ENCODE measurements around the gene TFR2. TPM values are rescaled to one million over a fixed set of nuclear protein-coding genes. Genes with fewer than 3 reads are reported as not detected.
"Not testable (repeated sequence)": the region's sequence is repeated elsewhere in the genome, so short reads cannot be mapped to it uniquely, and the experiment has no call there.

The TFR2 gene
- total RNA-seq, 1 experiment from 2014 or later, result not detected

GRCh38 chr7:100670074-100670473, 28.7 kb upstream of the TFR2 start:
- no peak overlapping the region for H3K4me3 ChIP-seq (ENCODE audit: low read length)
- H3K4me2 ChIP-seq (ENCODE audit: low read length), result no peak overlapping the region
- no peaks in the 10 kb centered on the region for H4K20me1 ChIP-seq (ENCODE audit: low read length)
- H3K4me1 ChIP-seq (ENCODE audit: insufficient read depth, low read length), result no peaks in the 10 kb centered on the region
- H3K9me3 ChIP-seq (ENCODE audit: low read length), result no peaks in the 10 kb centered on the region
- ATAC-seq (no peak), DNase-seq (no peak)
- no peaks in the 10 kb centered on the region for H3K9me2 ChIP-seq (replicated peaks; ENCODE audit: low read length)
- H3K27me3 ChIP-seq (ENCODE audit: low read length), result no peaks in the 10 kb centered on the region
- H3K27ac ChIP-seq (ENCODE audit: low read length), result no peak overlapping the region
- H3K9ac ChIP-seq (ENCODE audit: low read length), result no peak overlapping the region
- peaks cover 13% of the 10 kb centered on the region for H3K79me2 ChIP-seq (ENCODE audit: low read length)
- POLR2A ChIA-PET (ENCODE audit: unreplicated experiment), result no interaction called here
- no peaks in the 10 kb centered on the region for H3F3A ChIP-seq (ENCODE audit: low read length, unreplicated experiment)
- intact Hi-C loops (cut with micrococcal nuclease), result loop anchor here (5.0 kb wide), 1 partner anchor 43 kb away; no protein-coding TSS in a partner anchor
- no TSS peak for BruUV-seq (replicated peaks)
- TF ChIP-seq, protein P1, sequence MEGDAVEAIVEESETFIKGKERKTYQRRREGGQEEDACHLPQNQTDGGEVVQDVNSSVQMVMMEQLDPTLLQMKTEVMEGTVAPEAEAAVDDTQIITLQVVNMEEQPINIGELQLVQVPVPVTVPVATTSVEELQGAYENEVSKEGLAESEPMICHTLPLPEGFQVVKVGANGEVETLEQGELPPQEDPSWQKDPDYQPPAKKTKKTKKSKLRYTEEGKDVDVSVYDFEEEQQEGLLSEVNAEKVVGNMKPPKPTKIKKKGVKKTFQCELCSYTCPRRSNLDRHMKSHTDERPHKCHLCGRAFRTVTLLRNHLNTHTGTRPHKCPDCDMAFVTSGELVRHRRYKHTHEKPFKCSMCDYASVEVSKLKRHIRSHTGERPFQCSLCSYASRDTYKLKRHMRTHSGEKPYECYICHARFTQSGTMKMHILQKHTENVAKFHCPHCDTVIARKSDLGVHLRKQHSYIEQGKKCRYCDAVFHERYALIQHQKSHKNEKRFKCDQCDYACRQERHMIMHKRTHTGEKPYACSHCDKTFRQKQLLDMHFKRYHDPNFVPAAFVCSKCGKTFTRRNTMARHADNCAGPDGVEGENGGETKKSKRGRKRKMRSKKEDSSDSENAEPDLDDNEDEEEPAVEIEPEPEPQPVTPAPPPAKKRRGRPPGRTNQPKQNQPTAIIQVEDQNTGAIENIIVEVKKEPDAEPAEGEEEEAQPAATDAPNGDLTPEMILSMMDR (conservative IDR thresholded peaks at IDR 0.05; ENCODE audit: low read depth, low read length), result no peak
- TF ChIP-seq EZH2phosphoT487 (IDR thresholded peaks at IDR 0.05; ENCODE audit: borderline replicate concordance, low read length) (no peak), EZH2 (IDR thresholded peaks at IDR 0.05; ENCODE audit: low read length, unreplicated experiment) (no peak)
- H3K36me3 ChIP-seq (ENCODE audit: low read depth, low read length), result no peaks in the 10 kb centered on the region
- CTCF ChIA-PET, result no interaction called here
- no peak overlapping the region for H2AFZ ChIP-seq (ENCODE audit: low read length)

DNA sequence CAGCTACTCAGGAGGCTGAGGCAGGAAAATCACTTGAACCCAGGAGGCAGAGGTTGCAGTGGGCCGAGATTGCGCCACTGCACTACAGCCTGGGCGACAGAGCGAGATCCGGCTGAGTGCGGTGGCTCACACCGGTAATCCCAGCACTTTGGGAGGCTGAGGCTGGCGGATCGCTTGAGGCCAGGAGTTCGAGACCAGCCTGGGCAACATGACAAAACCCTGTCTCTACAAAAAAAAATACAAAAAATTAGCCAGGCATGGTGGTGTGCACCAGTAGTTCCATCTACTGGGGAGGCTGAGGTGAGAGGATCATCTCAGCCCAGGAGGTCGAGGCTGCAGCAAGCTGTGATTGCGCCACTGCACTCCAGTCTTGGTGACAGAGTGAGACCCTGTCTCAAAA, 27.8 kb upstream of the TFR2 start:
- H3K36me3 ChIP-seq (ENCODE audit: low read depth, low read length); H2AFZ ChIP-seq (ENCODE audit: low read length); H3K4me2 ChIP-seq (ENCODE audit: low read length); intact Hi-C loops (cut with micrococcal nuclease); H3K9me3 ChIP-seq (ENCODE audit: low read length); CTCF ChIA-PET; DNase-seq; H3K27ac ChIP-seq (ENCODE audit: low read length); H4K20me1 ChIP-seq (ENCODE audit: low read length); H3K27me3 ChIP-seq (ENCODE audit: low read length); H3K4me1 ChIP-seq (ENCODE audit: insufficient read depth, low read length); H3F3A ChIP-seq (ENCODE audit: low read length, unreplicated experiment); H3K9me2 ChIP-seq (replicated peaks; ENCODE audit: low read length); H3K4me3 ChIP-seq (ENCODE audit: low read length); H3K9ac ChIP-seq (ENCODE audit: low read length); BruUV-seq (replicated peaks); POLR2A ChIA-PET (ENCODE audit: unreplicated experiment); H3K79me2 ChIP-seq (ENCODE audit: low read length); ATAC-seq: not testable (repeated sequence)

DNA sequence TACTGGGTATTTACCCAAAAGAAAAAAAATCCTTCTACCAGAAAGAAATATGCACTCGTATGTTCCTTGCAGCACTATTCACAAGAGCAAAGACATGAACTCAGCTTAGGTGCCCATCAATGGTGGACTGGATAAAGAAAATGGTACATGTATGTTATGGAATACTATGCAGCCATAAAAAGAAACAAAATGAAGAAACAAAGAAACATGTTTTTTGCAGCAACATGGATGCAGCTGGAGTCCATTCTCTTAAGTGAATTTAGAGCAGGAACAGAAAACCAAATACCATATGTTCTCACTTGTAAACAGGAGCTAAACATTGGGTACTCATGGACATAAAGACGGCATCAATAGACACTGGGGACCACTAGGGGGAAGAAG, 26.7 kb upstream of the TFR2 start:
- intact Hi-C loops (cut with micrococcal nuclease), result no loop called here
- Histone ChIP-seq H2AFZ (ENCODE audit: low read length) (no peak overlapping the region), H3K36me3 (ENCODE audit: low read depth, low read length) (no peaks in the 10 kb centered on the region), H4K20me1 (ENCODE audit: low read length) (no peaks in the 10 kb centered on the region), H3K79me2 (ENCODE audit: low read length) (no peaks in the 10 kb centered on the region), H3K9me2 (replicated peaks; ENCODE audit: low read length) (no peaks in the 10 kb centered on the region), H3K9ac (ENCODE audit: low read length) (no peak overlapping the region), H3K4me1 (ENCODE audit: insufficient read depth, low read length) (no peaks in the 10 kb centered on the region), H3K27ac (ENCODE audit: low read length) (no peak overlapping the region), H3F3A (ENCODE audit: low read length, unreplicated experiment) (no peaks in the 10 kb centered on the region), H3K4me3 (ENCODE audit: low read length) (no peak overlapping the region), H3K4me2 (ENCODE audit: low read length) (no peak overlapping the region), H3K27me3 (ENCODE audit: low read length) (no peaks in the 10 kb centered on the region), H3K9me3 (ENCODE audit: low read length) (no peaks in the 10 kb centered on the region)
- DNase-seq (no peak), ATAC-seq (no peak)
- ChIA-PET CTCF (no interaction called here), POLR2A (ENCODE audit: unreplicated experiment) (no interaction called here)
- BruUV-seq (replicated peaks), result no TSS peak
- TF ChIP-seq EZH2 (IDR thresholded peaks at IDR 0.05; ENCODE audit: low read length, unreplicated experiment) (no peak), EZH2phosphoT487 (IDR thresholded peaks at IDR 0.05; ENCODE audit: borderline replicate concordance, low read length) (no peak)
- TF ChIP-seq, protein P1 (conservative IDR thresholded peaks at IDR 0.05; ENCODE audit: low read depth, low read length), result no peak
